ENCODE measurements around the gene RBPJL.

The RBPJL gene, protein sequence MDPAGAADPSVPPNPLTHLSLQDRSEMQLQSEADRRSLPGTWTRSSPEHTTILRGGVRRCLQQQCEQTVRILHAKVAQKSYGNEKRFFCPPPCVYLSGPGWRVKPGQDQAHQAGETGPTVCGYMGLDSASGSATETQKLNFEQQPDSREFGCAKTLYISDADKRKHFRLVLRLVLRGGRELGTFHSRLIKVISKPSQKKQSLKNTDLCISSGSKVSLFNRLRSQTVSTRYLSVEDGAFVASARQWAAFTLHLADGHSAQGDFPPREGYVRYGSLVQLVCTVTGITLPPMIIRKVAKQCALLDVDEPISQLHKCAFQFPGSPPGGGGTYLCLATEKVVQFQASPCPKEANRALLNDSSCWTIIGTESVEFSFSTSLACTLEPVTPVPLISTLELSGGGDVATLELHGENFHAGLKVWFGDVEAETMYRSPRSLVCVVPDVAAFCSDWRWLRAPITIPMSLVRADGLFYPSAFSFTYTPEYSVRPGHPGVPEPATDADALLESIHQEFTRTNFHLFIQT

DNA sequence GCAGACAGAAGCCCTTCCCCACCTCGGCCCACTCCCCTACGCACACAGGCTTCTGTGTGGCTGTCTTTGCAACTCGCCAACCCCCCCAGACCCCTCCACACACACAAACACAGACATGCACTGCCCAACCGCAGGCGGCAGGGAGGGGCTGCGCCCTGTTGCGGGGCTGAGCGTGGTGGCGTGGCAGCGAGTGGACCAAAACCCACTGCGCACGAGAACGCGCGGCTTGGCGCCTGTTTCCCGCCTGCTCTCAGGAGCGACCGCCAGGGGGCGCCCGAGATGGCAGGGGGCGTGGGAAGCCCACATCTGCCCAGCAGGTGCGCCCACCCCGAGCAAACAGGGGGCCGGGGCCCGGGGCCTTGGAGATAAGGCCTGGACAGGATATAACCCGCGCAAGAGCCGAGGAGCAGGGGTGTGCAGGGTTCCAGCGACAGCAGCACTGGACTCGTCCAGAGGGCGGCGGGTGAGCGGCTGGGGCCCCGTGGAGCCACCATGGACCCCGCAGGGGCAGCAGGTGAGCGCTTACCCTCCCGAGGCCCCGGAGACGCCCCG lies at the start of gene RBPJL:
Gene RBPJL (plus strand): TSS at position 410 of the 552 bp plus-strand sequence. CDS start 83 bp downstream, at position 493.
- DNase-seq (ENCODE audit: low read depth in 2 of 2), result no peak

DNA sequence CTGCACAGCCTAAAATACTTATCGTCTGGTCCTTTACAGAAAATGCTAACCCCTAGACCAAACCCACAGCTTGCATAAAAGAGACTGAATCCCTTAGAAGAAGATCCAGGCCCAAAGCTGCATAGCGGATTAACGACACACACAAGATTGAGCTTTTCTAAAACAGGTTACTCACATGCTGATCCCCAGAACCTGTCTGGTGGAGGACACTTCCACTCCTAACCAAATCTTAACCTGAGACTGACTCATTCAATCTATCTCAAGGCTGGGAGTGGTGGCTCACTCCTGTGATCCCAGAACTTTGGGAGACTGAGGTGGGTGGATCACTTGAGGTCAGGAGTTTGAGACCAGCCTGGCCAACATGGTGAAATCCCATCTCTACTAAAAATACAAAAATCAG lies 49.5 kb upstream of the RBPJL start:
- DNase-seq (ENCODE audit: low read depth in 2 of 2), result no peak

DNA sequence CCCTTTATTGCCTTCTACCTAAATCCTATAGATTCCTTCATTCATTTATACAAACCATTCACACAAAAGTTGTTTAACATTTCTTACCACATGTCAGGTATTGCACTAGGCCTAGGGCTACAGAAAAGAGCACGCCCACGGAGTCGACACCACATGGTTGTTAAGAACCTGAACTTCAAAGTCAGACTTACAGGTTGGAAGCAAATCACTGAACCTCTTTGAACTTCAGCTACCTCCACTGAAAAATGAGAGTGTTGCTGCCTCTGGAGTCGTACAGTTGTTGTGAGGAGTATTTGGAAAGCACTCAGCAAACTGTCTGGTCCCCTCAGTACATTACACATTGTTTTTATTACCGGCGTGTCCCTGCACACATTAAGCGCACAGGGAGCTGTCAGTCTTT lies 48.9 kb upstream of the RBPJL start:
- no peak for DNase-seq (ENCODE audit: low read depth in 2 of 2)

DNA sequence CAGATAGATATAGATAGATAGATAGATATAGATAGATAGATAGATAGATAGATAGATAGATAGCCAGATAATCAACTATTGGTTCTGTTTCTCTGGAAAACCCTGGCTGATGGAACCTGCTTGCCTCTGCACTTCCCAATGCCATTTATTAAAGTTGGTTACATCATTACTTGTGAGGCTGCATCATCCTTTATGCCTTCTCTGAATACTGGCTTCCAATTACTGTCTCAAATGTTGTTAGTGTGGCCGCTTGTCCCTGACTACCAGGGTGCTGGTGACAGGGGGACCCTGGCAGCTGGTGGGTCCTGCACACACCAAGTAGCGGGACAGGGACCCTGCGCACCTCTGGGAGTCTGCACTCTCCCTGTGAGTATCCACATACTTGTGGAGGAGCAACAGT lies 48.4 kb upstream of the RBPJL start:
- no peak for DNase-seq (ENCODE audit: low read depth in 2 of 2)

DNA sequence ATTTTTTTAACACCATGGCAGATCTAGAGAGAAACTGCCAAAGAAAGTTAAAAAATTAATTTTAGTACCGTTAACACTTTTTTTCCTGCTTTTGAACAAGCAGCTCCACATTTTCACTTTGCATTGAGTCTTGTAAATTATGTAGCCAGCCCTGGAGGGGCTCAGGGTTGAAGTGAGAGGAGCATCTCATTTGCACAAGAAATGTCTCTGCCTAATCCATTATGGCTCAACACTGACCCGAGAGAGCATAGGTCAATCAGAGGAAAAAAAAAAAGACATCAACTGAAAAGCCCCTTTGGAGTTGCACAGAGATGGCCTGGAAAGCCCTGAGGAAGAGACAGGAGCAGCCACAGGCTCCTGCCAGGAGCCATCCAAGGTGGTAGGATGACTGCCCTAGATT lies 48.0 kb upstream of the RBPJL start:
- DNase-seq (ENCODE audit: low read depth in 2 of 2), result no peak

DNA sequence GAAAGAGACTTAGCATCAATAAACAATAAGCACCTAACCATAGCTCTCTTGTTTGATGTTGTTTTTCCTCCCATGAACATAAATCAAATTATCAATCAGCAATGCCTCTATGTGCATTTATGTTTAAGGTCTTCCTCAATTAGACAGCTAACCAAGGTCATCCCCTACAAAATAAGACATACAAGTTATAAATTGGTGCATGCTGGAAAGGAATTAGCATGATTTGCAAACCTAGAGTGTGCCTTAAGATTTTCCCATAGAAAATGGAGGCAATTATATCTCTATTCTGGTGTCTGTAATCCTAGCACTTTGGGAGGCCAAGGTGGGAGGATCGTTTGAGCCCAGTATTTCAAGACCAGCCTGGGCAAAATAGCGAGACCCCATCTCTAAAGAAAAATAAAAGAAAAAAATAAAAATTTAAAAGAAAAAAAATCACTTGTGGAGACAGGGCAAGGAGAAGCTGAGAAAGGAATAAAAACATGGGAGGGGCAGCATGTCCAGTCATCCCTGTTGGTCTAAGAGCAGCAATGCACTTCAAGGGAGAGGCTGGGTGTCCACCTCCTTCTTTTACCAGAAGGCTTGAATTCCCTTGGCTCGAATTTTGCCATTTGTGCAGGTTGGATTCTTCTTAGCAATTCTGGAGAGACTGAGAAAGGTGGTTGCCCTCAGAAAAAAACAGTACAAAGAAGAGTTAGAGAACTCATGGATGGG lies 42.9 kb upstream of the RBPJL start:
- no peak for DNase-seq (ENCODE audit: low read depth in 2 of 2)

DNA sequence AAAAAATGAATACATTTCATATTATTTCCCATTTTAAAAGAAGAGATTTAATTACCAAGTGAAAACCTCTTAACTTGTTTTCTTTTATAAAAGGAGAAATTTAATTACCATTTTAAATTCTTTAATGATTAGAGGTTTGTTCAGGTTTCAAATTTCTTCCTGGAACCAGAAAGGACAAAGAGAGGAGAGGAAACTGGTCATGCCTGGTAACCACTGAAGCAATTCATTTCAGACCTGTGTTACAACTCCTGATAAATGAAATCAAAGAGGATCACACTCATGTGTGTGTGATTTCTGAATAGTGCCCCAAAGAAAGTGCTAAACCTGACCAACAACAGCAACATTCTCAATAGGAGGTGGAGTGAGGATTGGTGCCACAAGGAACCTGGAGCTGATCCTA lies 39.7 kb upstream of the RBPJL start:
- DNase-seq (ENCODE audit: low read depth in 2 of 2), result no peak

DNA sequence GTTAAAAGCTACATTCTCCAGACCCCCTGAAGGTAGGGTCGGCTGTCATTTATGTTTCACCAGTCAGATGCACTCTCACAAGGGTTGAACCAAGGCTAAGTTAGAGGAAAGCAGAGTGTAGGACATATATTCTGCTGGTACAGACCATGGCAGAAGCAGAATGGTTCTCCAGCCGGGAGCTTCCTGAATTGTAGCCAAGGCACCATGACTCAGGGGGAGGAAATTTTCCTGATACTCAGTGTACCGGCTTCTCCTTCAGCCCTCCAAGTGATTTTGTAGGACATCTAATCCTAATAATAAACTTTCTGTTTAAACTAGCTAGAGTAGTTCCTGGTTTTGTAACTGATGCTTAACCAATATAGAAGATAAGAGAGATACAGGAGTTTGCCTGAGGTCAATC lies 38.1 kb upstream of the RBPJL start:
- no peak for DNase-seq (ENCODE audit: low read depth in 2 of 2)

DNA sequence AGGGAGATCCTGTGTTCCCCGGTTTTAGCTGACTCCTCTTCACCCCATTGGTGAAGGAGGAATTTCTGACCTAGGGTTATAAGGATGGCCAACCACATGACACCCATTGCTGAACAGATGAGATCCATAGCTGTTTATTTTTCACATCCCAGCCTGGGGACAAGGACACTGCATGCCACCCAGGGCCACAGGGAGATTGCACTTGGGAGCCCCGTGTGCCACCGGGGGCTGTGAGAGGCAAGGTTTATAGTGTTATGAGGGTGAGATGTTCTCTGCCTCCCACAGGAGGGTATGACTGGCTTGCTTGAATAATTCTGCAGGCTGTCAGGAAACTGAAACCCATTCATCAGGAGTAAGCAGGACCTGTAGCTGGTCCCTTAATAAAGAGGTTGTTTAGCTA lies 37.6 kb upstream of the RBPJL start:
- no peak for DNase-seq (ENCODE audit: low read depth in 2 of 2)

DNA sequence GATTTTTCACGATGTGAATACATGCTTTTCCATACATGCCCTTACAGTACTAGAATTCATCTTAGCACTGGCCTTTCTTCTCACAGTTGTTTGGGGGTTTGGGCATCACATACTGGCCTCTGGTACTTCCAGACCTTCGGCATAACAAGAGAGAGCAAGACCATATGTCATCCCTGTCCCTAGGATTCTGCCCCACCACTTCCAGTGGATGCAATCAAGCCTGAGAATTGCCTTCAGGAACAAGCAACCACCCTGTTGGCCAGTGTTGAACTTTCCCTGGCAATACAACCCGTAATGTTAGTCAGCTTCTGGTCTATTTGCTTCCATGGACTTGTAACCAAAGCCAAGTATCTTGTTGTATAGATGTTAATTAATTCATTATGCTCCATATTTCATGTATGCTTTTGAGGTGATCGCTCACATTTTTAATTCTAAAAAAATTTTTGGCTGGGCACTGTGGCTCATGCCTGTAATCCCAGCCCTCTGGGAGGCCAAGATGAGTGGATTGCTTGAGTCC lies 36.8 kb upstream of the RBPJL start:
- DNase-seq (ENCODE audit: low read depth in 2 of 2), result no peak

DNA sequence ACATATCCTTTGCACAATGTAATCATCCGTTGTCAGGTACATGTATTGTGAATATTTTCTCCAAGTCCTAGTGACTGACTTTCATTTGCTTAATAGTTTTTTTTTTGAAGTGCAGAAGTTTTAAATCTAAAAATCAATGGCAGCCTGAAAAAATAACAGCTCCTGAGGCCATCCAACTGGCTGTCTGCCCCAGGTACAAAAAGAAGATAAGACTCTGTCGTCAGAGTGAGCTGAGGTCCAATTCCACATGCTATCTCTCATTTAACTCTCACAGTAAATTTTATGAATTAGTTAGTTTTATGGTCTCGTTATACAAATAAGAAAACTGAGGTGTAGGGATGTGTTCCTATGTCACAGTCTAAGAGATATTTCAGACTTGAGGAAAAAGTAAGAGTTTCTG lies 31.3 kb upstream of the RBPJL start:
- DNase-seq (ENCODE audit: low read depth in 2 of 2), result no peak

DNA sequence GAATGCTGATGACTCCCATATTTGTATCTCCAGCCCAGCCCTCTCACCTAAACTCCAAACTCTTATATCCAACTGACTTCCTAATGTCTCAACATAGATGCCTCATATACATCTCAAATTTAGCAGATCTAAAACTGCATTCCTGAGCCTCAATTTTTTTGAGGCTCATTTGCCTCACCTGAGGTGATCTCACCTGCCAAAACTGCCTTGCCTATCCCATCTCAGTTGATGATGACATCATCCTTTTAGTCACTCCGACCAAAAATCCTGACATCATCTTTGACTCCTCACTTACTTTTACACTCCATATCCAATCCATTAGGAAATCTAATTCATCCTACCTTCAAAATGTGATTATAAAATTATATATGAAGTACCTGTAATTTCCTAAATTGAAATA lies 26.6 kb upstream of the RBPJL start:
- DNase-seq (ENCODE audit: low read depth in 2 of 2), result no peak

DNA sequence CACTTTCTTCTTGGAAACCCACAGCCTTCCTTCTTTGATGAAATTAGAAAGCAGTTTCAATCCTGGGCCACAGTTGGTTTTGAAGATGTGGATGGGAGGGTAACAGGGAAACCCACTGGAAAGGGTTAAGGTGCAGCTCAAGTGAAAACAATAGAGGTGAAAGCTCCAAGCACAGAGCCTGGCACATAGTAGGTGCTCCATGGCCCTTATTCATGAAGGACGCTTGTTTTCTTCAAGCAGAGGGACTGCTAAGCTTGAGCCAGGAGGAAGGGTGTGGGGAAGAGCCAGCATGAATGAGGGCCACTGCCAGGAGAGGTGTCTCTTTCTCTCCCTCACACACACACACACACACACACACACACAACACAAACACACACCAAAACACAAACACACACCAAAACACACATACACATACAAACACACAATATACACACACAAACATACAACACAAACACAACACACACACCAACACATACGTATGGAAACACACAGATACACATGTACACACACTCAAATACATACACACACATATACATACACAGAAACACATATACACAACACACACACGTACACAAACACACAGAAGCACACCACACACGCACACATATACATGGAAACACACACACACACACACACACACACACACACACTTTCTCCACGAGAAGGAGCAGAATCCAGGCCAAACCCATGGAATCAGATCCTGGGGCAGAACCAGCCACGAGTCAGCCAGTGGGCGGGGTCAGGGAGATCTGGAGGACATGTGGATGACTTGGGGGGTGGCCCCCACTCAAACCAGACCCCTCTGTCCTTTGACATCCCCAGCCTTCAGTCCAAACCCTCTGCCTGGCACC lies 23.7 kb upstream of the RBPJL start:
- DNase-seq (ENCODE audit: low read depth in 2 of 2), result no peak

DNA sequence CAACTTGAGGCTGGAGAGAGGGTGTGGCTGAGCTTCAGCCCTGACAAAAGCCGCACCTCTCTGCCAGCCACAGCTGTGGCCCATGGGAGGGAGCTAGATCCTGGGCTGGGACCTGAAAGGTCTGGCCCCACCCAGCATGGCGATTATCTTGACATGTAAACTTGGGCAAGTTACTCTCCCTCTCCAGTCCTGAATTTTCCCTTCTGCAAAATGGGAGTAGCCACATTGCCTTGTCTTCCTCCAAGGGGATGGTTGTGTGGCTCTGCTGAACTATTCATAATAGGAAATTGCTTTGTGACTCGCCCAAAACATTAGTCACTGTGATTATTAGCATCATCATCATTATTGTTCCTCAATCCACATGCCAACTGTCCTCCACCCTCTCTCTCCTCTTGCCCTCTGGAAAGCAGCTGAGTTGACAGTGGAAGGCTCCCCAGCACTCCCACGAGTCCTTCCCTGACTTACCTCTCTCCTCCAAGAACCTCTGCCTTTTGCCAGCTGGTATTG lies 23.0 kb upstream of the RBPJL start:
- DNase-seq (ENCODE audit: low read depth in 2 of 2), result no peak

DNA sequence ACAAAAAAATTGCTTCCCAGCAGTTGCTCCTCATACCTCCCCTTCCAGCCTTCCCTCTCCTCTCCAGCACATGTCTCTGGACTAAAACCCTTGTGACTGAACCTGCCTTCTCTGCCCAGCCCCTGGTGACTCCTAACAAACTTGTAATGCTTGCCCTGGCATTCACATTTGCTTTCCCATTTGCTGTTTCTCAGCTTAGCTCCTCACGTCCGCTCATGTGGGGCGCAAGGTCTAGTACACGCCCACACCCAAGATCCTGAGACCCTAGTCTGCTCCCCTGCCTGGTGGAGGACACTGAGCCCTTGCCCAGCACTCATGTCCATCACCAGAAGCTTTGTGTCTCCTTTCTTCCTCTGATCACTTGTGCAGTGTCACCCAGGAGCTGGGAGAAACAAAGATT lies 18.3 kb upstream of the RBPJL start:
- no peak for DNase-seq (ENCODE audit: low read depth in 2 of 2)

DNA sequence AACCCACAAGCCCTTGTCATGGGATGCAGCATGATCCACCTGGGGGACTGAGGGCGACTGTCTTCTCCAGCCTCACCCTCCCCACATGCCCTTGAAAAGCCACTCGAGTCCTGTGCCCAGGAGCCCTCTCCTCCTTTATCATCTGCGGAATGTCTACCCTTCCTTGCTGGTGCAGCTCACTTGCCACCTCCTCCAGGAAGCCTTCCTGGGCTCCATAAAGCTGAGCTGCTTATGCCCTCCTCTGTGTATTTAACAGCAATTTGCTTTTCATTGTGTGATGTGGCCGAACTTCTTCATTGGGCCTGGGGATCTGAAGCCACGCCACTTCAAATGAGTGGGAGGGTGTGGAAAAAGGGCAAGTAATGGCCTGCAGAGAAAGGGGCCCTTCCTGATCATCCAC lies 17.8 kb upstream of the RBPJL start:
- no peak for DNase-seq (ENCODE audit: low read depth in 2 of 2)

DNA sequence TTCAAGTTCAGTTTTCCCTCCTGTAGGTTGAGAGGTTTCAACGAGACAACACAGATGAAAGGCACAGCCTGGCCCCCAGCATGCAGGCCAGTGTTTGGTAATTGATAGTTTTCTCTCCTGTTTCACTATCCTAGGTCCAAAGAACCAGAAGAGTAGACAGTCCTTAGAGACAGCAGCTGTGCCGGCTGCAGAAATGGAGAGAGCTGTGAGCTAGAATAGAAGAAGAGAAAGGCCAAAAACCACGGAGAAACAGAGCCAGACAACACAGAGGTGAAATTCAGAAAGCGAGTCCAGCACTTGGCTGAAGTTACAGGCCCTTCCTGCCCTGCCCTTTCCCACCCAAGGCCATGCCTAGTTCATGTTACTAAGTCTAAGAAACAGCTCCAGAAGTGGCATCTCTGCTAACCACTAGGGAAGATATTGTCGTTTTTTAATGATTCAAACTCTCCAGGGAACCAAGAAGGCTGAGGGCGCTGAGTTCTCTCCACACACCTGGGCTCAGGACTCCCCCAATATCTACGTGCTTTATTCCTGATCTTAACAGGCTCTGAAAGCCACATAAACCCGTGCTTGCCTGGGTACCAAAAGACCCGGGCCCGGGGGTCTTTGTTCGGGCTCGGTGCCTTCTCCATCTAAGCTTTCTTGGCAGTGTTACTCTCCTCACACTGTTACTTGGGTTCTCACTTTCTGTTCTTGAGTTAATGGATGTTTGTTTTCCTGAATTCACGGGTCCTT lies 16.5 kb upstream of the RBPJL start:
- no peak for DNase-seq (ENCODE audit: low read depth in 2 of 2)

DNA sequence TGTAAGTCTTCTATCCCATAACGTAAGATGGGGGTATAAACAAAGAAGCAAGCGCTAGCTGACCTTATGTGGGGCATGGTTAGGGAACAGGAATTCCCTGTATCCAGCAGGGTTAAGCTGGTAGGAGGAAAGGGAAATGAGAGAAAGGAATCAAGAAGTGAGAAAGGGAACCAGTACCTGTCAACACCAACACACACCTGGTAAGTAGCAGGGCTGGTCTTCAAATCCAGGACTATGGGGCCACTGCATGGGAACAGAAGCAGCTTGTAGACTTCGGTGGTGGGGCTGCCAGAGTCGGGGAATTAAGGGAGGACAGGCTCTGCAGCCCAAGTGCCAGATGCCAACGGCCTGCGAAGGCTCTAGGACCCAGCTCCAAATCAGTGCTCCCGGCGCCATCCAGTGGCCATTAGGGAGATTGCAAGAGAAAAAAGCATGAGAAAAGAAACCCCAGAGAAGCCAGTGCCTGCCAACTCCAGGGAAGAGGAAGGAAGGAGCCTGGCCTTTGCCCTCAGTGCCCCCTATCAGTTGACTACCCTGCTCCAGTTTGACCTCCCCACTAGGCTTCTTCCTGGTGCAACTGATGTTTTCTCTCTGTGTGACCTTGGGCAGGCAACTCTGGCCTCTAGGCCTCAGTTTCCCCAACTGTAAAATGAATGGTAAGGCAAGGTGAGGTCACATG lies 15.8 kb upstream of the RBPJL start:
- DNase-seq (ENCODE audit: low read depth in 2 of 2), result peak in 1 of 2 donors; percentile 40

DNA sequence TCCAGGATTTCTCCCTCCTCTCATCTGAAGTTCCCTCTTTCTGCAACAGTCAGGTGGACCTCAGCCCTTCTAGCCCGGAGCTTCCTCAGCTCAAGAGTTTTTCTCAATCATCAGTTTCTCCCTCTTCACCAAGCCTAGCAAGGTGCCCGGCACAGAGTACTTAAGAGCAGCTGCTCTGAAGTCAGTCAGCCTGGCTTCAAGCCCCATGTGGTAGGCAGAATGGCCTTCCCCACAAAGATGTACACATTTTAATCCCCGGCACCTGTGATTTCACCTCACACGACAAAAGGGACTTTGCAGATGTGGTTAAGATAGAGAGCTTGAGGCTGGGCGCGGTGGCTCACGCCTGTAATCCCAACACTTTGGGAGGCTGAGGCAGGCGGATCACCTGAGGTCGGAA lies 15.1 kb upstream of the RBPJL start:
- no peak for DNase-seq (ENCODE audit: low read depth in 2 of 2)

DNA sequence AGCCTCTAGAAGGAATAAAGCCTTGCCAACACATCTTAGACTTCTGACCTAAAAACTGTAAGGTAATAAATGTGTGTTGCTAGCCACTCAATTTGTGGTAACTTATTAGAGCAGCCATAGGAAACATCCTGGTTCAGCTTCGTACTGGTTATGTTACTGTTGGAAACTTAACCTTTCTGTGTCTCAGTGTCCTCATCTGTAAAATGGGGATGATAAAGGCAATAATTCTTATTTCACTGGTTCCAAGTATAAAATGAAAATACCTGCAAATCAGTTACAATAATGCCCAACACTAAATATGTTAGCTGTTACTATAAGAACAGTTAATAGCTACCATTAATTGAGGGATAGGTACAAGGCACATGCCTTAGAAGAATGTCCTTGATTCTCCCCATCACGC lies 14.3 kb upstream of the RBPJL start:
- DNase-seq (ENCODE audit: low read depth in 2 of 2), result no peak

All from stimulated activated CD8-positive, alpha-beta memory T cell treated with anti-CD3 and anti-CD28 coated beads, Interleukin-15, amount 100 ng/mL, for 4 hours (primary cell).